Hepatocyte (in vitro differentiated cells): ENCODE data around the gene ING5. TPM values are rescaled to one million over a fixed set of nuclear protein-coding genes. Genes with fewer than 3 reads are reported as not detected.
"Not testable (repeated sequence)": the region's sequence is repeated elsewhere in the genome, so short reads cannot be mapped to it uniquely, and the experiment has no call there.

Experiments used
- DNase-seq: peaks from one replicate; pipeline ENCODE4 v3.0.0-alpha.2; 2016; ENCODE audit warnings: low spot score
- H2AFZ ChIP-seq: fragments of 200-600 bp; sonication (generic); 2 replicates; pipeline ENCODE4 v1.6.0; 2016; ENCODE audit warnings: antibody characterized with exemption, mild to moderate bottlenecking
- H3K27ac ChIP-seq: fragments of 200-600 bp; sonication (generic); 2 replicates; pipeline ENCODE4 v1.5.1; 2016; ENCODE audit warnings: mild to moderate bottlenecking
- H3K27me3 ChIP-seq: fragments of 200-600 bp; sonication (generic); 2 replicates; pipeline ENCODE4 v1.6.1; 2016
- H3K36me3 ChIP-seq: fragments of 200-600 bp; sonication (generic); replicated peaks from 2 replicates; pipeline ENCODE4 v1.5.1; 2016; ENCODE audit warnings: low read depth; ENCODE audit not compliant: insufficient read depth
- H3K4me1 ChIP-seq: fragments of 200-600 bp; sonication (generic); 2 replicates; pipeline ENCODE4 v1.5.1; 2016; ENCODE audit warnings: mild to moderate bottlenecking, moderate library complexity; ENCODE audit not compliant: insufficient read depth
- H3K4me2 ChIP-seq: fragments of 200-600 bp; sonication (generic); 2 replicates; pipeline ENCODE4 v1.6.0; 2016
- H3K4me3 ChIP-seq: fragments of 200-600 bp; sonication (generic); 2 replicates; pipeline ENCODE4 v1.5.1; 2016; ENCODE audit warnings: mild to moderate bottlenecking
- H3K79me2 ChIP-seq: fragments of 200-600 bp; sonication (generic); 2 replicates; pipeline ENCODE4 v1.6.0; 2017; ENCODE audit warnings: mild to moderate bottlenecking
- H3K9me2 ChIP-seq: fragments of 200-600 bp; sonication (generic); replicated peaks from 2 replicates; pipeline ENCODE4 v1.6.0; 2017; ENCODE audit warnings: mild to moderate bottlenecking; ENCODE audit not compliant: insufficient read depth
- H3K9me3 ChIP-seq: fragments of 200-600 bp; sonication (generic); 2 replicates; pipeline ENCODE4 v1.5.1; 2016; ENCODE audit warnings: low read depth, mild to moderate bottlenecking
- H4K20me1 ChIP-seq: fragments of 200-600 bp; sonication (generic); 2 replicates; pipeline ENCODE4 v1.6.0; 2016; ENCODE audit warnings: mild to moderate bottlenecking; ENCODE audit not compliant: insufficient read depth, poor library complexity, severe bottlenecking
- EZH2 ChIP-seq: fragments of 200-600 bp; sonication (generic); IDR thresholded peaks from 2 replicates; pipeline ENCODE4 v1.6.1; 2016; ENCODE audit warnings: antibody characterized with exemption, mild to moderate bottlenecking, borderline replicate concordance
- EZH2phosphoT487 ChIP-seq: fragments of 200-600 bp; sonication (generic); IDR thresholded peaks from one replicate; pipeline ENCODE4 v1.6.1; 2018; ENCODE audit warnings: antibody characterized with exemption, mild to moderate bottlenecking, low read depth, moderate library complexity; ENCODE audit not compliant: unreplicated experiment, severe bottlenecking
- WGBS: methylation state at CpG from one replicate; pipeline ENCODE4 v1.1.6; 2016; ENCODE audit warnings: low lambda C conversion rate; ENCODE audit errors: missing lambda C conversion rate; 5-methylcytosine and 5-hydroxymethylcytosine counted together
- polyA plus RNA-seq: library from polyadenylated mRNA; unstranded; fragments of >200 nt; fragmentation: Nextera tagmentation; extraction: Ambion mirVana; gene quantifications from 2 replicates; pipeline ENCODE4 v1.2.1, GENCODE V29; 2016
- total RNA-seq: library from RNA; depleted of rRNA; stranded (reverse); fragments of >200 nt; gene quantifications from 2 replicates; pipeline ENCODE4 v1.2.3, GENCODE V29; 2014
- TF ChIP-seq, protein P1 (sequence below): fragments of 200-600 bp; sonication (generic); IDR thresholded peaks from 2 replicates; pipeline ENCODE4 v1.5.1; 2016; ENCODE audit warnings: antibody characterized with exemption, mild to moderate bottlenecking; ENCODE audit not compliant: poor library complexity

The ING5 gene
- total and polyA plus RNA-seq, 2 experiments from 2014 or later, result 27.6 to 33.4 TPM

DNA sequence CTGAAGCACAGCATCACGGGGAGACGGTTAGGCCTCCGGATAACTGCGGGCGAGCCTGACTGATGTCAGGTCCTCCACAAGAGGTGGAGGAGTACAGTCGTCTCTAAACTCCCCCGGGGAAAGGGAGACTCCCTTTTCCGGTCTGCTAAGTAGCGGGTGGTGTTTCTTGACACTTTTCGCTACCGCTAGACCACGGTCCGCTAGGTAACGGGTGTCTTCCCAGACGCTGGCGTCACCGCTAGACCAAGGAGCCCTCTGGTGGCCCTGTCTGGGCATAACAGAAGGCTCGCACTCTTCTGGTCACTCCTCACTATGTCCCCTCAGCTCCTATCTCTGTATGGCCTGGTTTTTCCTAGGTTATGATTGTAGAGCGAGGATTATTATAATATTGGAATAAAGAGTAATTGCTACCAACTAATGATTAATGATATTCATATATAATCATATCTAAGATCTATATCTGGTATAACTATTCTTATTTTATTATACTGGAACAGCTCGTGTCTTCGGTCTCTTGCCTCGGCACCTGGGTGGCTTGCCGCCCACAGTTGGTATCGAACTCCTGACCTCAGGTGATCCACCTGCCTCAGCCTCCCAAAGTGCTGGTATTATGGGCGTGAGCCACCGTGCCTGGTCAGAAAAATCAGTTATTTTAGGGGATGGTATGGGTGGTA is 30.8 kb downstream of the ING5 start:
- H2AFZ ChIP-seq, result not testable (repeated sequence)
- 45% methylated on average over 26 of the region's 26 CpGs for WGBS

DNA sequence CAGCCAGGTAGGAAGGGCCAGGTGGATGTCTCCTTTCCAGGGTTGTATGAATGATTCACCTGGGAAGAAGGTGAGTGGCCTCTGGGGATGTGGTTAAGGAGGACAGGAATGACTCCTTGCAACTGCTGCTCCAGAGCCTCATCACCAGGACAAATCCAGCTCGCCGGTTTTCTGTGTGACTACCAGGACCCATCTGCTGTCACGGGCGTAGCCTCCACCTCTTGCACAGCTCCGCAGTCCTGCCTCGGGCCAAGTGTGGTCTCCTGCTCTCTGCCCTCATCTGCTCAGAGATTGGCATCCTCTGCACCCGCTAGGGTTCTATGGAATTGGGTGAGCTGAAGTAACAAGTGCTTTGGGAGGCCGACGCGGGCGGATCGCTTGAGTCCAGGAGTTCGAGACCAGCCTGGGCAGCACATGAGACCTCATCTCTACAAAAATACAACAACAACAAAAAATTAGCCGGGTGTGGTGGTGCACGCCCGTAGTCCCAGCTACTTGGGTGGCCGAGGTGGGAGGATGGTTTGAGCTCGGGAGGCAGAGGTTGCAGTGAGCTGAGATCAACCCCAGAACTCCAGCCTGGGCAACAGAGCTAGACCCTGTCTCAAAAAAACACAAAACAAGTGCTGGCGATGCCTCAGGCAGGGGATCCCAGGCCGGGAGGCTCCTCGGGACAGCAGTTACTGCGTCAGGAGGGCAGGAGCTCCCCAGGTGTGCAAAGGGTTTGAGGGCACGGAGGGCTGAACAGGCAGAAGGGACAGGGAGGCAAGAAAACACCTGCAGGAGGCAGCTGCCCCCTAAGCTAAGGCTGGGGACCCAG is 31.8 kb downstream of the ING5 start:
- WGBS, result 92% methylated on average over 23 of the region's 23 CpGs
- H3K4me1 ChIP-seq, result no peaks in the 10 kb centered on the region
- no peaks in the 10 kb centered on the region for H4K20me1 ChIP-seq
- no peaks in the 10 kb centered on the region for H3K27me3 ChIP-seq
- DNase-seq, result no peak
- no peak overlapping the region for H3K4me3 ChIP-seq
- H3K36me3 ChIP-seq, result no peaks in the 10 kb centered on the region
- no peaks in the 10 kb centered on the region for H3K9me2 ChIP-seq
- H3K79me2 ChIP-seq, result peaks cover 27% of the 10 kb centered on the region
- no peak overlapping the region for H3K27ac ChIP-seq
- peak overlapping the region; percentile 14 for H2AFZ ChIP-seq
- no peaks in the 10 kb centered on the region for H3K9me3 ChIP-seq
- peak overlapping the region; percentile 100 for H3K4me2 ChIP-seq
- TF ChIP-seq EZH2, result no peak
- TF ChIP-seq, protein P1, sequence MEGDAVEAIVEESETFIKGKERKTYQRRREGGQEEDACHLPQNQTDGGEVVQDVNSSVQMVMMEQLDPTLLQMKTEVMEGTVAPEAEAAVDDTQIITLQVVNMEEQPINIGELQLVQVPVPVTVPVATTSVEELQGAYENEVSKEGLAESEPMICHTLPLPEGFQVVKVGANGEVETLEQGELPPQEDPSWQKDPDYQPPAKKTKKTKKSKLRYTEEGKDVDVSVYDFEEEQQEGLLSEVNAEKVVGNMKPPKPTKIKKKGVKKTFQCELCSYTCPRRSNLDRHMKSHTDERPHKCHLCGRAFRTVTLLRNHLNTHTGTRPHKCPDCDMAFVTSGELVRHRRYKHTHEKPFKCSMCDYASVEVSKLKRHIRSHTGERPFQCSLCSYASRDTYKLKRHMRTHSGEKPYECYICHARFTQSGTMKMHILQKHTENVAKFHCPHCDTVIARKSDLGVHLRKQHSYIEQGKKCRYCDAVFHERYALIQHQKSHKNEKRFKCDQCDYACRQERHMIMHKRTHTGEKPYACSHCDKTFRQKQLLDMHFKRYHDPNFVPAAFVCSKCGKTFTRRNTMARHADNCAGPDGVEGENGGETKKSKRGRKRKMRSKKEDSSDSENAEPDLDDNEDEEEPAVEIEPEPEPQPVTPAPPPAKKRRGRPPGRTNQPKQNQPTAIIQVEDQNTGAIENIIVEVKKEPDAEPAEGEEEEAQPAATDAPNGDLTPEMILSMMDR, result no peak
- no peak for TF ChIP-seq EZH2phosphoT487

More for the DNA sequence above, 30.8 kb downstream of the ING5 start:
- not testable (repeated sequence) for H3K27ac ChIP-seq, H3K9me3 ChIP-seq, H3K4me1 ChIP-seq, H3K4me3 ChIP-seq, H3K36me3 ChIP-seq, H3K9me2 ChIP-seq, H4K20me1 ChIP-seq, H3K27me3 ChIP-seq
- DNase-seq, result peak; percentile 32
- TF ChIP-seq, protein P1, result peak; percentile 58
- peaks cover 18% of the 10 kb centered on the region for H3K79me2 ChIP-seq
- peak overlapping the region; percentile 49 for H3K4me2 ChIP-seq

DNA sequence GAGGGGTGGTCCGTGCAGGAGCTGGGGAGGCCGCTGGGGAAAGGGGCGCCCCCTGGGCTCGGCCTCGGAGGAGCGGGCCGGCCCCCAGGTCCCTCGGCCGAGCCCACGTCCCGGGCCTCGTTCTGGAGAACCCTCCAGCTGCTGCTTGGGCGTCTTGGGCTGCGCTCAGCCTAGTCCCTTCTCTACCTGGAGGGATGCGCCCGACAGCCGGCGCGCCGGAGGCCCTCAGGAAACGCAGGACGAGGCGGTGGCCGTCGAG is 32.3 kb downstream of the ING5 start:
- TF ChIP-seq EZH2phosphoT487 (no peak), EZH2 (no peak)
- TF ChIP-seq, protein P1, result no peak
- Histone ChIP-seq H3K4me2 (peak overlapping the region; percentile 100), H3K9me3 (no peaks in the 10 kb centered on the region), H3K27ac (no peak overlapping the region), H3K27me3 (no peaks in the 10 kb centered on the region), H4K20me1 (no peaks in the 10 kb centered on the region), H3K9me2 (no peaks in the 10 kb centered on the region), H3K79me2 (peaks cover 33% of the 10 kb centered on the region), H3K36me3 (no peaks in the 10 kb centered on the region), H2AFZ (peak overlapping the region; percentile 14), H3K4me1 (no peaks in the 10 kb centered on the region), H3K4me3 (no peak overlapping the region)
- no peak for DNase-seq
- 10% methylated on average over 23 of the region's 25 CpGs for WGBS
